GM12865 (cell line): ENCODE data around the gene OBI1.

Source experiments
- DNase-seq: peaks from one replicate; pipeline ENCODE4 v3.0.0; 2010; ENCODE audit warnings: low read depth
- H3K4me3 ChIP-seq: 2 replicates; pipeline ENCODE4 v1.5.1; 2011; ENCODE audit warnings: mild to moderate bottlenecking, low read depth, low read length, control low read depth
- TF ChIP-seq, protein P1 (sequence below): IDR thresholded peaks from 2 replicates; pipeline ENCODE4 v1.5.1; 2011; ENCODE audit warnings: low read length, control low read depth, low read depth, inconsistent platforms; ENCODE audit not compliant: insufficient read depth; ENCODE audit errors: missing control alignments

Gene OBI1

DNA sequence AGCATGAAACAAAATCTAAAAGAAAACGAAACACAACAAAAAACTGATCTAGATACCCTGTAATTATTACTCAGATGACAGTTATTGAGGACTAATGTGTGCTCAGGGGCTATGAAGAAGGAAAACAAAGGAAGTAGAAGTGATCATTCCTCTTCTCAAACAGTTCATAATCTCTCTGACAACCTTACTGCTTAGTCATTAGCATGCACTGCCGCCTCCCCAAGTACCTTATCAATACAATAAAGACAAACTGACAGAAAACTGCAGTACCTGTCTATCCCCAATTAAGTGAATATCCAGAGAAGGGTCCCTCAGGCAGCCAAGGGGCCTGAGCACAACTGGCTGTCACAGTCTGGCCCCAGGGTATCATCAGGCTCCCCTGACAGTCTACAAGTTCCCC lies 33.6 kb downstream of the OBI1 start:
- no peak for DNase-seq
- TF ChIP-seq, protein P1, sequence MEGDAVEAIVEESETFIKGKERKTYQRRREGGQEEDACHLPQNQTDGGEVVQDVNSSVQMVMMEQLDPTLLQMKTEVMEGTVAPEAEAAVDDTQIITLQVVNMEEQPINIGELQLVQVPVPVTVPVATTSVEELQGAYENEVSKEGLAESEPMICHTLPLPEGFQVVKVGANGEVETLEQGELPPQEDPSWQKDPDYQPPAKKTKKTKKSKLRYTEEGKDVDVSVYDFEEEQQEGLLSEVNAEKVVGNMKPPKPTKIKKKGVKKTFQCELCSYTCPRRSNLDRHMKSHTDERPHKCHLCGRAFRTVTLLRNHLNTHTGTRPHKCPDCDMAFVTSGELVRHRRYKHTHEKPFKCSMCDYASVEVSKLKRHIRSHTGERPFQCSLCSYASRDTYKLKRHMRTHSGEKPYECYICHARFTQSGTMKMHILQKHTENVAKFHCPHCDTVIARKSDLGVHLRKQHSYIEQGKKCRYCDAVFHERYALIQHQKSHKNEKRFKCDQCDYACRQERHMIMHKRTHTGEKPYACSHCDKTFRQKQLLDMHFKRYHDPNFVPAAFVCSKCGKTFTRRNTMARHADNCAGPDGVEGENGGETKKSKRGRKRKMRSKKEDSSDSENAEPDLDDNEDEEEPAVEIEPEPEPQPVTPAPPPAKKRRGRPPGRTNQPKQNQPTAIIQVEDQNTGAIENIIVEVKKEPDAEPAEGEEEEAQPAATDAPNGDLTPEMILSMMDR: no peak
- no peak overlapping the region for H3K4me3 ChIP-seq

DNA sequence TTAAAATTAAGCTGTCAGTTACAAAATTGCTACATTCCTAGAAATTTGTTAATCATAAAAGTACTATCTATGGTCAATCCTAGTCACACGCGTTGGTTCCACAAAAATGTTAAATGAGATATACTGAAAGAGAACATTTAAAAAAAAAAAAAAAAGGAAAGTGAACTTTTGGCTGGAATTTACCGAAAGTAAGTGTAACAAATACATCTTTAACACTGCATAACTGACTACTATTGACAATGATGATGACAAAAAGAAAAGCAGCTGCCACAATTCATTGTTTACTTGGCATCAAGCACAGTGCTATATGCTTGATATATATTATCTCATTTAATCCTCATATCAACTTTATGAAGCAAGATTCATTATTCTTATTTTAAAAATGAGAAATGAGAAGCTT lies 35.8 kb downstream of the OBI1 start:
- no peak for DNase-seq
- TF ChIP-seq, protein P1: no peak
- no peak overlapping the region for H3K4me3 ChIP-seq

- no peak for DNase-seq
- TF ChIP-seq, protein P1: no peak
- no peak overlapping the region for H3K4me3 ChIP-seq
These were observed 38.0 kb downstream of the OBI1 start for GRCh38 chr13:78620936-78621470.

GRCh38 chr13:78618411-78618810 lies 40.5 kb downstream of the OBI1 start:
- TF ChIP-seq, protein P1: no peak
- DNase-seq: no peak
- no peak overlapping the region for H3K4me3 ChIP-seq

- DNase-seq: no peak
- H3K4me3 ChIP-seq: no peak overlapping the region
- TF ChIP-seq, protein P1: no peak
These were observed 47.9 kb downstream of the OBI1 start for GRCh38 chr13:78611040-78611439.

DNA sequence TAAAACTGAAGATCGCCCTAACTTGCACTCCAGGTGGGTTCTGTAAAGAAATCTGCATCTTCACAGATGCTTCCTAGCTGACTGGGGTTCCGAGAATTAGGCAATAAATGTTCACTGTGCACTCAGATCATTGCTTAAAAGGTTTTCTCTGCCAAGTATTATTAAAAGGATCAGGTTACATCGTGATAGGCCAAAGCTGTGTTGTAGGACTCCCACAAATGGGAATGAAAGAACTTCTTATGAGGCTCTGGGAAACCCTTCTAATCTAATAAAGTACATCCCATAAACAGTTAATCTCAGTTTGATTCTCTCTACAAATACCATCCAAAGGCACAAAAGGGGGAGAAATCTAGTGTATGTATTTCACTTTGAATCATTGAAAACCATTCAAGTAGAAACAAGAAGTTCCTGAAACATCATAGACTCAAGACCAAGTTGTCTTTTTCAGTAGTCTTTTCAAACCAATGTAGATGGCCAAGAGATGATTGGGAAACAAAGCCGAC lies 48.5 kb downstream of the OBI1 start:
- no peak overlapping the region for H3K4me3 ChIP-seq

More for the DNA sequence above, 48.5 kb downstream of the OBI1 start:
- TF ChIP-seq, protein P1: no peak
- DNase-seq: no peak
